ENCODE data around the gene SYT14.

Gene SYT14

DNA sequence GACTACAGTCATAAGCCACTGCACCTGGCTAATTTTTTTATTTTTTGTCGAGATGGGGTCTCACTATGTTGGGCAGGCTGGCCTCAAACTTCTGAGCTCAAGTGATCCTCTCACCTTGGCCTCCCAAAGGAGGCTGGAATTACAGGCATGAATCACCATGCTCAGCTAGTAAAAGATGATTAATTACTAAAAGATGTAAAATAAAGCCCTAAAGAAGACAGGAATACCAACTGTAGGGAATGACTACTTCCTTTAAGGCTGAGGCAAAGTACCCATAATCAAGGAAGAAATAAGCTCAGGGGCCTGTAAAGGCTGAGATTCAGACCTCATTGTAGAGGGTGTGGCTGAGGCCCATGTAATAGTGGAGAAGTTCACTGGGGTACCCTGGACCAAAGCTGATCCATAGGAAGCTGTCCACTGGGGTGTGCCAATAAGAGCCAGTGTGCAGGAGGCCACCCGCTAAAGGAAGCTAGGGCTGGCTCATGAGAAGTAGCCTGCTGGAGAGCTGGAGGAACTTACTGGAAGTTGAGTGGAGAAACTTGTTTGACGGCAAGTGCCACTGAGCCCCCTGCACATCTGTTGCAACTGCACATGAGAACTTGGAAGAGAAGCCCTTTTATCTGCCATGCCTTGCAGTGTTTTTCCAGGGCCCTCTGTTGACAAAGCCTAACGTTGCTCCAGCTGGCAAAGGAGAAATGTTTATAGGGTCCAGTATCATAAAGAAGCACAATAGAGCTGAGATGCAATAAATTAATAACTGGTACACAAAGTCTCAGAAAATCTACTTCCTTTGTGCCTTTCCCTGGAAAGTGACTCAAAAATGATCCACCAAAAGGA is 276.8 kb downstream of the SYT14 start:
- no peaks in the 10 kb centered on the region for H3K9me3 ChIP-seq (ENCODE audit: insufficient read depth, low read length)
- no peak for TF ChIP-seq EZH2phosphoT487 (IDR thresholded peaks at IDR 0.05; ENCODE audit: low read depth)
- TF ChIP-seq, protein P1, sequence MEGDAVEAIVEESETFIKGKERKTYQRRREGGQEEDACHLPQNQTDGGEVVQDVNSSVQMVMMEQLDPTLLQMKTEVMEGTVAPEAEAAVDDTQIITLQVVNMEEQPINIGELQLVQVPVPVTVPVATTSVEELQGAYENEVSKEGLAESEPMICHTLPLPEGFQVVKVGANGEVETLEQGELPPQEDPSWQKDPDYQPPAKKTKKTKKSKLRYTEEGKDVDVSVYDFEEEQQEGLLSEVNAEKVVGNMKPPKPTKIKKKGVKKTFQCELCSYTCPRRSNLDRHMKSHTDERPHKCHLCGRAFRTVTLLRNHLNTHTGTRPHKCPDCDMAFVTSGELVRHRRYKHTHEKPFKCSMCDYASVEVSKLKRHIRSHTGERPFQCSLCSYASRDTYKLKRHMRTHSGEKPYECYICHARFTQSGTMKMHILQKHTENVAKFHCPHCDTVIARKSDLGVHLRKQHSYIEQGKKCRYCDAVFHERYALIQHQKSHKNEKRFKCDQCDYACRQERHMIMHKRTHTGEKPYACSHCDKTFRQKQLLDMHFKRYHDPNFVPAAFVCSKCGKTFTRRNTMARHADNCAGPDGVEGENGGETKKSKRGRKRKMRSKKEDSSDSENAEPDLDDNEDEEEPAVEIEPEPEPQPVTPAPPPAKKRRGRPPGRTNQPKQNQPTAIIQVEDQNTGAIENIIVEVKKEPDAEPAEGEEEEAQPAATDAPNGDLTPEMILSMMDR (IDR thresholded peaks at IDR 0.05; ENCODE audit: low read depth, low read length): no peak

DNA sequence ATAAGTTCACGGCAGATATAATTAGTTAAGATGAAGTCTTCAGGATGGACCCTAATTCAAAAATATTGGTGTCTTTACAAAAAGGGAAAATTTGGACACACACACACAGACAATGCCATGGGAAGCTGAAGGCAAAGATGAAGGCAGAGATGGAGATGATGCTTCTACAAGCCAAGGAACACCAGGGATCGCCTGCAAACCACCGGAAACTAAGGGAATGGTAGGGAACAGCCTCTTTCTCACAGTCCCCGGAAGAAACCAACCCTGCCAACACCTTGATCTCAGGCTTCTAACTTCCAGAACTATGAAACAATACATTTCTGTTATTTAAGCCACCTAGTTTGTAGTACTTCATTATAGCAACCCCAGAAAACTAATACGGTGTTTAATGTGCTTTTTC is 279.5 kb downstream of the SYT14 start:
- H3K27ac ChIP-seq (ENCODE audit: low read length): no peak overlapping the region
- H3K79me2 ChIP-seq (ENCODE audit: low read length): no peaks in the 10 kb centered on the region
- H4K20me1 ChIP-seq (ENCODE audit: insufficient read depth, low read length): no peaks in the 10 kb centered on the region
- H2AFZ ChIP-seq (ENCODE audit: low read depth, low read length): no peak overlapping the region
- H3K36me3 ChIP-seq (replicated peaks; ENCODE audit: low read depth, low read length): no peaks in the 10 kb centered on the region
- no peaks in the 10 kb centered on the region for H3K4me1 ChIP-seq (ENCODE audit: low read length)
- H3K9me3 ChIP-seq (ENCODE audit: insufficient read depth, low read length): no peaks in the 10 kb centered on the region
- H3K4me2 ChIP-seq (ENCODE audit: low read length): no peak overlapping the region
- no peak overlapping the region for H3K9ac ChIP-seq (ENCODE audit: low read length)
- H3K4me3 ChIP-seq (ENCODE audit: low read length): no peak overlapping the region
- TF ChIP-seq, protein P1 (IDR thresholded peaks at IDR 0.05; ENCODE audit: low read depth, low read length): no peak
- TF ChIP-seq EZH2phosphoT487 (IDR thresholded peaks at IDR 0.05; ENCODE audit: low read depth): no peak
- H3K27me3 ChIP-seq (ENCODE audit: low read depth, low read length): peaks cover 18% of the 10 kb centered on the region; the same call in 1 of the 2 replicates

More for the DNA sequence above, 276.8 kb downstream of the SYT14 start:
- Histone ChIP-seq H3K4me1 (ENCODE audit: low read length) (no peaks in the 10 kb centered on the region), H3K27me3 (ENCODE audit: low read depth, low read length) (0 out of 2 replicates have a peak, but pooled peaks cover 12% of the 10 kb centered on the region), H3K4me3 (ENCODE audit: low read length) (no peak overlapping the region), H2AFZ (ENCODE audit: low read depth, low read length) (no peak overlapping the region), H3K36me3 (replicated peaks; ENCODE audit: low read depth, low read length) (no peaks in the 10 kb centered on the region), H3K9ac (ENCODE audit: low read length) (no peak overlapping the region), H3K4me2 (ENCODE audit: low read length) (no peak overlapping the region), H4K20me1 (ENCODE audit: insufficient read depth, low read length) (no peaks in the 10 kb centered on the region; the same call in 1 of the 2 replicates), H3K79me2 (ENCODE audit: low read length) (no peaks in the 10 kb centered on the region), H3K27ac (ENCODE audit: low read length) (no peak overlapping the region)

DNA sequence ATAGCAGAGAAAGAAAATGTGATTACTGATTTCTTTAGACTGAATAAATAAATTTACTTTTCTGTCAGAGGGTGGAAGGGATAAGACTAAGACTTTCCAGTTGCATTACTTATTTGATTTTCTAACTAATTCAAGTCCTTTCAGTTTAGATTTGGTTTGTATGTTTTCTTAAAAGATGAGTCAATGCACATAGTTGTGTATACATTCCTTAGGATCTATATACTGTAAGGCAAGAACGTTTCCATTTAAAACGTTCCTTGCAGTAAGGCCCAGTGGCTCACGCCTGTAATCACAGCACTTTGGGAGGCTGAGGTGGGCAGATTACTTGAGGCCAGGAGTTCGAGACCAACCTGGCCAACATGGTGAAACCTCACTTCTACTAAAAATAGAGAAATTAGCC is 280.0 kb downstream of the SYT14 start:
- Histone ChIP-seq H3K4me3 (ENCODE audit: low read length) (no peak overlapping the region), H3K27me3 (ENCODE audit: low read depth, low read length) (peaks cover 22% of the 10 kb centered on the region), H4K20me1 (ENCODE audit: insufficient read depth, low read length) (no peaks in the 10 kb centered on the region), H3K36me3 (replicated peaks; ENCODE audit: low read depth, low read length) (no peaks in the 10 kb centered on the region), H3K9me3 (ENCODE audit: insufficient read depth, low read length) (no peaks in the 10 kb centered on the region), H3K79me2 (ENCODE audit: low read length) (no peaks in the 10 kb centered on the region), H3K4me1 (ENCODE audit: low read length) (no peaks in the 10 kb centered on the region), H3K4me2 (ENCODE audit: low read length) (no peak overlapping the region), H3K9ac (ENCODE audit: low read length) (no peak overlapping the region), H3K27ac (ENCODE audit: low read length) (no peak overlapping the region), H2AFZ (ENCODE audit: low read depth, low read length) (no peak overlapping the region)
- TF ChIP-seq EZH2phosphoT487 (IDR thresholded peaks at IDR 0.05; ENCODE audit: low read depth): no peak
- TF ChIP-seq, protein P1 (IDR thresholded peaks at IDR 0.05; ENCODE audit: low read depth, low read length): no peak
